Measurements from ENCODE around the gene SPATA13.

GRCh38 chr13:24271601-24272451 lies 111.3 kb downstream of the SPATA13 start:
- no peak for TF ChIP-seq CTCF (conservative IDR thresholded peaks at IDR 0.05)
- no peak for TF ChIP-seq EZH2 (IDR thresholded peaks at IDR 0.05; ENCODE audit: low read depth)

Measured in PC-9 (cell line).